Uterus (tissue), 4 donors: Measurements from ENCODE around the gene HSPA4L. TPM values are rescaled to one million over a fixed set of nuclear protein-coding genes. Genes with fewer than 3 reads are reported as not detected.
A peak's percentile ranks its signal among the peaks of the same experiment; 100 is the strongest.

ENCODE experiments used
- DNase-seq, 2 donors: peaks; one replicate each; pipeline ENCODE4 v3.0.0-alpha.2; 2019 to 2020
- H3K27ac ChIP-seq, 2 donors: fragments of 200-600 bp; sonication (generic); 1 replicate in 1 of 2; 2 replicates in 1 of 2; pipeline ENCODE4 v1.5.1; 2016 to 2018
- H3K27me3 ChIP-seq, 2 donors: fragments of 200-600 bp; sonication (generic); one replicate each; pipeline ENCODE4 v1.5.1; 2018 to 2019; ENCODE audit warnings: control low read depth in 1 of 2
- H3K36me3 ChIP-seq, 2 donors: fragments of 200-600 bp; sonication (generic); one replicate each; pipeline ENCODE4 v1.5.1; 2019; ENCODE audit warnings: control low read depth in 1 of 2
- H3K4me1 ChIP-seq, 2 donors: fragments of 200-600 bp; sonication (generic); one replicate each; pipeline ENCODE4 v1.5.1; 2018 to 2019; ENCODE audit warnings: control low read depth in 1 of 2
- H3K4me3 ChIP-seq, 2 donors: fragments of 200-600 bp; sonication (generic); 1 replicate in 1 of 2; 2 replicates in 1 of 2; pipeline ENCODE4 v1.5.1; 2018 to 2019; ENCODE audit warnings: mild to moderate bottlenecking in 1 of 2
- H3K9me3 ChIP-seq, 2 donors: fragments of 200-600 bp; sonication (generic); one replicate each; pipeline ENCODE4 v1.5.1; 2019; ENCODE audit warnings: control low read depth in 1 of 2
- POLR2A ChIP-seq, 2 donors: fragments of 450-650 bp; IDR thresholded peaks; one replicate each; pipeline ENCODE4 v1.6.1; 2016; ENCODE audit warnings: antibody characterized with exemption in 2 of 2, mild to moderate bottlenecking in 1 of 2, moderate library complexity in 1 of 2
- intact Hi-C: fragments of 100-400 bp; cut with DNase I; formaldehyde crosslinking; loops from one replicate; pipeline ENCODE4 v1.15.1; 2023; ENCODE audit warnings: low total_unique reads
- total RNA-seq, 4 donors: library from RNA; depleted of rRNA in 3 of 4; stranded (reverse); fragments of >200 nt in 3 of 4; gene quantifications; one replicate each; pipeline versions ENCODE4 v1.1.0 to v1.2.4, GENCODE V29; 2014 to 2023
- TF ChIP-seq, protein P1 (sequence below), 4 experiments: fragments of 200-600 bp in 2 of 4; fragments of 450-650 bp in 2 of 4; sonication (generic) in 2 of 4; IDR thresholded peaks; one replicate each; pipeline ENCODE4 v1.5.1; 2016 to 2019; ENCODE audit warnings: antibody characterized with exemption in 4 of 4, mild to moderate bottlenecking in 2 of 4, moderate library complexity in 1 of 4
- donor health status: DM: yes; HTN: yes; CAD: no.

The HSPA4L gene
- total RNA-seq, 4 donors from 2014 or later, result 0.26 to 7.2 (median 2.8) TPM

- H3K27me3 ChIP-seq, result no peaks in the 10 kb centered on the region
- peak overlapping the region; percentile 53 to 72 for H3K4me3 ChIP-seq
- TF ChIP-seq POLR2A (IDR thresholded peaks at IDR 0.05), result no peak
- TF ChIP-seq, protein P1, sequence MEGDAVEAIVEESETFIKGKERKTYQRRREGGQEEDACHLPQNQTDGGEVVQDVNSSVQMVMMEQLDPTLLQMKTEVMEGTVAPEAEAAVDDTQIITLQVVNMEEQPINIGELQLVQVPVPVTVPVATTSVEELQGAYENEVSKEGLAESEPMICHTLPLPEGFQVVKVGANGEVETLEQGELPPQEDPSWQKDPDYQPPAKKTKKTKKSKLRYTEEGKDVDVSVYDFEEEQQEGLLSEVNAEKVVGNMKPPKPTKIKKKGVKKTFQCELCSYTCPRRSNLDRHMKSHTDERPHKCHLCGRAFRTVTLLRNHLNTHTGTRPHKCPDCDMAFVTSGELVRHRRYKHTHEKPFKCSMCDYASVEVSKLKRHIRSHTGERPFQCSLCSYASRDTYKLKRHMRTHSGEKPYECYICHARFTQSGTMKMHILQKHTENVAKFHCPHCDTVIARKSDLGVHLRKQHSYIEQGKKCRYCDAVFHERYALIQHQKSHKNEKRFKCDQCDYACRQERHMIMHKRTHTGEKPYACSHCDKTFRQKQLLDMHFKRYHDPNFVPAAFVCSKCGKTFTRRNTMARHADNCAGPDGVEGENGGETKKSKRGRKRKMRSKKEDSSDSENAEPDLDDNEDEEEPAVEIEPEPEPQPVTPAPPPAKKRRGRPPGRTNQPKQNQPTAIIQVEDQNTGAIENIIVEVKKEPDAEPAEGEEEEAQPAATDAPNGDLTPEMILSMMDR (IDR thresholded peaks at IDR 0.05), result no peak
- intact Hi-C loops, result no loop called here
- H3K4me1 ChIP-seq, result no peaks in the 10 kb centered on the region
- no peak for DNase-seq
- no peak overlapping the region for H3K27ac ChIP-seq
- H3K9me3 ChIP-seq, result no peaks in the 10 kb centered on the region
- no peaks in the 10 kb centered on the region for H3K36me3 ChIP-seq
These were observed 99.4 kb downstream of the HSPA4L start for GRCh38 chr4:127881563-127881864.

- Histone ChIP-seq H3K4me3 (no peak overlapping the region), H3K9me3 (no peaks in the 10 kb centered on the region), H3K36me3 (no peaks in the 10 kb centered on the region), H3K27me3 (no peaks in the 10 kb centered on the region), H3K4me1 (no peaks in the 10 kb centered on the region), H3K27ac (no peak overlapping the region)
- intact Hi-C loops, result no loop called here
- no peak for DNase-seq
- no peak for TF ChIP-seq POLR2A (IDR thresholded peaks at IDR 0.05)
- TF ChIP-seq, protein P1 (IDR thresholded peaks at IDR 0.05), result no peak
These were observed 106.4 kb downstream of the HSPA4L start for GRCh38 chr4:127888559-127888958.

- no peak for DNase-seq
- intact Hi-C loops, result no loop called here
- H3K9me3 ChIP-seq, result no peaks in the 10 kb centered on the region
- no peaks in the 10 kb centered on the region for H3K36me3 ChIP-seq
- H3K27me3 ChIP-seq, result no peaks in the 10 kb centered on the region
- no peak for TF ChIP-seq POLR2A (IDR thresholded peaks at IDR 0.05)
- TF ChIP-seq, protein P1 (IDR thresholded peaks at IDR 0.05), result no peak
- no peak overlapping the region for H3K4me3 ChIP-seq
- no peak overlapping the region for H3K27ac ChIP-seq
- no peaks in the 10 kb centered on the region for H3K4me1 ChIP-seq
These were observed 107.8 kb downstream of the HSPA4L start for GRCh38 chr4:127889903-127890302.

Other genes with a start within 250 kb of the HSPA4L start
- 10 to 100 TPM in 2 of 4 donors, 1 to 10 TPM in 2; 5.3 to 31.5 (median 11.4) TPM for gene INTU, start 149.4 kb upstream of the HSPA4L start, total RNA-seq
- under 1 TPM in 1 of 4 donors, not detected in 3; 0.21 TPM for gene SLC25A31, start 51.9 kb upstream of the HSPA4L start, total RNA-seq
- 10 to 100 TPM in 1 of 4 donors, 1 to 10 TPM in 1, under 1 TPM in 1, not detected in 1; 0.77 to 17.7 (median 1.0) TPM for gene PLK4, start 98.6 kb downstream of the HSPA4L start, total RNA-seq
- 100 to 1,000 TPM in 1 of 4 donors, 10 to 100 TPM in 3; 36.4 to 121 (median 61.0) TPM for gene MFSD8, start 182.9 kb downstream of the HSPA4L start, total RNA-seq
- gene ABHD18, start 183.1 kb downstream of the HSPA4L start, total RNA-seq, result 10 to 100 TPM in 3 of 4 donors, 1 to 10 TPM in 1; 4.7 to 16.1 (median 12.5) TPM